Glutamatergic neuron (in vitro differentiated cells): ENCODE results near the gene TTLL9. TPM values are rescaled to one million over a fixed set of nuclear protein-coding genes. Genes with fewer than 3 reads are reported as not detected.
"Not testable (repeated sequence)": the region's sequence is repeated elsewhere in the genome, so short reads cannot be mapped to it uniquely, and the experiment has no call there.

Experiments used
- DNase-seq: peaks from one replicate; pipeline ENCODE4 v3.0.0; 2022
- H3K27ac Mint-ChIP-seq: one replicate; pipeline ENCODE4 v1.8.0; 2020; ENCODE audit warnings: mild to moderate bottlenecking, mixed read lengths, inconsistent platforms; ENCODE audit not compliant: unreplicated experiment
- H3K27me3 Mint-ChIP-seq: one replicate; pipeline ENCODE4 v1.8.0; 2020; ENCODE audit warnings: mild to moderate bottlenecking, moderate library complexity, mixed read lengths, inconsistent platforms; ENCODE audit not compliant: unreplicated experiment
- H3K36me3 Mint-ChIP-seq: one replicate; pipeline ENCODE4 v1.8.0; 2020; ENCODE audit warnings: mild to moderate bottlenecking, mixed read lengths, inconsistent platforms; ENCODE audit not compliant: unreplicated experiment
- H3K4me1 Mint-ChIP-seq: one replicate; pipeline ENCODE4 v1.8.0; 2020; ENCODE audit warnings: mild to moderate bottlenecking, low read depth, mixed read lengths, inconsistent platforms; ENCODE audit not compliant: unreplicated experiment
- H3K4me3 Mint-ChIP-seq: one replicate; pipeline ENCODE4 v1.8.0; 2020; ENCODE audit warnings: mild to moderate bottlenecking, mixed read lengths, inconsistent platforms; ENCODE audit not compliant: unreplicated experiment
- H3K9me3 Mint-ChIP-seq: one replicate; pipeline ENCODE4 v1.8.0; 2020; ENCODE audit warnings: mild to moderate bottlenecking, moderate library complexity, mixed read lengths, inconsistent platforms; ENCODE audit not compliant: unreplicated experiment
- CTCF ChIP-seq: fragments of 200-600 bp; sonication (generic); IDR thresholded peaks from one replicate; pipeline ENCODE4 v1.5.0; 2021; ENCODE audit not compliant: partially characterized antibody, unreplicated experiment
- total RNA-seq: library from RNA; stranded (reverse); fragmentation: NEBNext Ultra II Directional; extraction: Animal tissue kit (Norgen Biotek cat#: 25700); gene quantifications from one replicate; pipeline ENCODE4 v1.2.1, GENCODE V29; 2021; ENCODE audit not compliant: unreplicated experiment

The TTLL9 gene
- total RNA-seq, 1 donor from 2014 or later: 1.5 TPM

- Mint-ChIP-seq H3K9me3 (peaks cover 2% of the 10 kb centered on the region), H3K27ac (peak overlapping the region; percentile 41), H3K4me1 (peaks cover 19% of the 10 kb centered on the region), H3K36me3 (no peaks in the 10 kb centered on the region), H3K4me3 (peak overlapping the region; percentile 18), H3K27me3 (peaks cover 6% of the 10 kb centered on the region)
- DNase-seq: no peak
- no peak for TF ChIP-seq CTCF
These were observed 46.3 kb upstream of the TTLL9 start for GRCh38 chr20:31824125-31824485.

GRCh38 chr20:31824554-31825313, 45.7 kb upstream of the TTLL9 start:
- Mint-ChIP-seq H3K27me3 (peaks cover 6% of the 10 kb centered on the region), H3K27ac (no peak overlapping the region), H3K36me3 (no peaks in the 10 kb centered on the region), H3K4me3 (no peak overlapping the region), H3K4me1 (peaks cover 18% of the 10 kb centered on the region), H3K9me3 (no peaks in the 10 kb centered on the region)
- DNase-seq: no peak
- TF ChIP-seq CTCF: no peak

GRCh38 chr20:31826074-31826473, 44.4 kb upstream of the TTLL9 start:
- H3K4me1 Mint-ChIP-seq: peaks cover 18% of the 10 kb centered on the region
- no peak for TF ChIP-seq CTCF
- H3K4me3 Mint-ChIP-seq: no peak overlapping the region
- no peak for DNase-seq
- peaks cover 4% of the 10 kb centered on the region for H3K27me3 Mint-ChIP-seq
- no peaks in the 10 kb centered on the region for H3K9me3 Mint-ChIP-seq
- H3K36me3 Mint-ChIP-seq: no peaks in the 10 kb centered on the region
- no peak overlapping the region for H3K27ac Mint-ChIP-seq

GRCh38 chr20:31827059-31827458, 43.4 kb upstream of the TTLL9 start:
- H3K9me3 Mint-ChIP-seq: no peaks in the 10 kb centered on the region
- H3K27me3 Mint-ChIP-seq: peaks cover 2% of the 10 kb centered on the region
- TF ChIP-seq CTCF: no peak
- no peak overlapping the region for H3K27ac Mint-ChIP-seq
- no peaks in the 10 kb centered on the region for H3K36me3 Mint-ChIP-seq
- peaks cover 18% of the 10 kb centered on the region for H3K4me1 Mint-ChIP-seq
- no peak overlapping the region for H3K4me3 Mint-ChIP-seq
- DNase-seq: no peak

GRCh38 chr20:31828016-31828415, 42.4 kb upstream of the TTLL9 start:
- not testable (repeated sequence) for H3K36me3 Mint-ChIP-seq, H3K9me3 Mint-ChIP-seq, H3K27me3 Mint-ChIP-seq, H3K27ac Mint-ChIP-seq, H3K4me3 Mint-ChIP-seq, DNase-seq
- H3K4me1 Mint-ChIP-seq: peaks cover 16% of the 10 kb centered on the region
